SH-SY5Y (cell line): Measurements from ENCODE around the gene CAMTA1.

Experiments
- GATA2 ChIP-seq: IDR thresholded peaks from 2 replicates; pipeline ENCODE4 v1.6.1; 2011; ENCODE audit warnings: mild to moderate bottlenecking, low read depth, low read length
- GATA3 ChIP-seq: IDR thresholded peaks from 2 replicates; pipeline ENCODE4 v1.6.1; 2011; ENCODE audit warnings: low read depth, mild to moderate bottlenecking, low read length, moderate library complexity

DNA sequence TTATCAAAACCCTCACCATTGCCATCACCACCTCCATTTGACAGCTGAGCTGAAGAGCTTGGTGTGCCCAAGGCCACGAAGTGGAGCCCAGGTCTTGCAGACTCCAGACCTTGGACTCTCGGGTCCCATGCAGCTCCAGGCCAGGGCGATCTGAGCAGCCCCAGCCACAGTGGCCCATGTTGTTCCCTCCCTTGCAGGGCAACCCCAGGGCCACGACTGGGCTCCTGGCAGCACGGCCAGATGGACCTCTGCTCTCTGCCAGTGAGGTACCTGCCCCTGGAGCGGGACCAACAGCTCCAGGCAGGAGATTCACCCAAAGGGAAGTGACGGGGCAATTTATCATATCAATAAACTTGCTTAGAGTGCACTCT, 803.2 kb downstream of the CAMTA1 start:
- TF ChIP-seq GATA2 = no peak
- TF ChIP-seq GATA3 = no peak
